Measurements from ENCODE around the gene EXOC6B. TPM values are rescaled to one million over a fixed set of nuclear protein-coding genes. Genes with fewer than 3 reads are reported as not detected.
"Not testable (repeated sequence)": the region's sequence is repeated elsewhere in the genome, so short reads cannot be mapped to it uniquely, and the experiment has no call there.

Gene EXOC6B
- total RNA-seq, 1 donor from 2014 or later = 104 TPM

GRCh38 chr2:72544554-72544953, 281.3 kb downstream of the EXOC6B start:
- no peak for DNase-seq (ENCODE audit: low spot score in 2 of 2, unreplicated experiment in 2 of 2)
- Mint-ChIP-seq H3K9me3 (peaks cover 17% of the 10 kb centered on the region), H3K36me3 (peaks cover 20% of the 10 kb centered on the region), H3K4me1 (peaks cover 63% of the 10 kb centered on the region), H3K27ac (peak overlapping the region; percentile 92), H3K27me3 (ENCODE audit: low read depth) (no peaks in the 10 kb centered on the region), H3K4me3 (no peak overlapping the region)
- TF ChIP-seq, protein P1, sequence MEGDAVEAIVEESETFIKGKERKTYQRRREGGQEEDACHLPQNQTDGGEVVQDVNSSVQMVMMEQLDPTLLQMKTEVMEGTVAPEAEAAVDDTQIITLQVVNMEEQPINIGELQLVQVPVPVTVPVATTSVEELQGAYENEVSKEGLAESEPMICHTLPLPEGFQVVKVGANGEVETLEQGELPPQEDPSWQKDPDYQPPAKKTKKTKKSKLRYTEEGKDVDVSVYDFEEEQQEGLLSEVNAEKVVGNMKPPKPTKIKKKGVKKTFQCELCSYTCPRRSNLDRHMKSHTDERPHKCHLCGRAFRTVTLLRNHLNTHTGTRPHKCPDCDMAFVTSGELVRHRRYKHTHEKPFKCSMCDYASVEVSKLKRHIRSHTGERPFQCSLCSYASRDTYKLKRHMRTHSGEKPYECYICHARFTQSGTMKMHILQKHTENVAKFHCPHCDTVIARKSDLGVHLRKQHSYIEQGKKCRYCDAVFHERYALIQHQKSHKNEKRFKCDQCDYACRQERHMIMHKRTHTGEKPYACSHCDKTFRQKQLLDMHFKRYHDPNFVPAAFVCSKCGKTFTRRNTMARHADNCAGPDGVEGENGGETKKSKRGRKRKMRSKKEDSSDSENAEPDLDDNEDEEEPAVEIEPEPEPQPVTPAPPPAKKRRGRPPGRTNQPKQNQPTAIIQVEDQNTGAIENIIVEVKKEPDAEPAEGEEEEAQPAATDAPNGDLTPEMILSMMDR (IDR thresholded peaks at IDR 0.05; ENCODE audit: unreplicated experiment) = no peak

DNA sequence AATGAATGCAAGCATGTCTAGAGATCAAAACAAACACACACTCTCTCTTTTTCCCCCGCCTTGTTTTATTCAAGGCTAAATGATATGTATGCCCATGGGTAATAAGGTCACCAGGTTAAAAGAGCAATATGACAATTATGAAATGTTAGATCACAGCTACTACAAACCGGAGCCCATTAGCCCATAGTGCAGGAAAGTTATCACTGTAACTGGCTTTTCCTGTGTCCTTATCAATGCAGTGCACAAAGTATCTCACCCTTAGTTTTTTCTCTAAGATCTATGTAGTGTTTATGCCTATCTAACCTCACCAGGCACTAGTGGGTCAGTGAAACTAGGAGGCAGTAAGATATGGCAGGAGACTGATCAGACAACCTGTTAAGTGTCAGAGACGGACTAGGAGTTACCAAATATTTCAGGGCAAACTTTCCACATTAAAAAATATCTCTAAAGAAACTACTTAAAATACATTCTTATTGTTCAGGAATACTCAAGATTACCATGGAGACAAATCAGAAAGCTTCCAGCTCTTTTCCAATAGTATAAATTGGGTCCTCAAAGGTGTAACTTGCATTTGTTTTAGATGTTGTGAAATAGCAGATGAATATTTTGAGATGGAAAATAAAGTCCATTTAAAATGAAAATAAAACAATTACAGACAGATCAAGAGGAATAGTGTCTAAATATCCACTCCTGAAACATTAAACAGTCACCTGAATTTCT, 282.2 kb downstream of the EXOC6B start:
- H3K36me3 Mint-ChIP-seq = peaks cover 18% of the 10 kb centered on the region
- no peak overlapping the region for H3K4me3 Mint-ChIP-seq
- H3K4me1 Mint-ChIP-seq = peaks cover 66% of the 10 kb centered on the region
- TF ChIP-seq, protein P1 (IDR thresholded peaks at IDR 0.05; ENCODE audit: unreplicated experiment) = no peak
- no peak for DNase-seq (ENCODE audit: low spot score in 2 of 2, unreplicated experiment in 2 of 2)
- H3K27ac Mint-ChIP-seq = peak overlapping the region; percentile 92
- H3K9me3 Mint-ChIP-seq = peaks cover 10% of the 10 kb centered on the region
- H3K27me3 Mint-ChIP-seq (ENCODE audit: low read depth) = no peaks in the 10 kb centered on the region

DNA sequence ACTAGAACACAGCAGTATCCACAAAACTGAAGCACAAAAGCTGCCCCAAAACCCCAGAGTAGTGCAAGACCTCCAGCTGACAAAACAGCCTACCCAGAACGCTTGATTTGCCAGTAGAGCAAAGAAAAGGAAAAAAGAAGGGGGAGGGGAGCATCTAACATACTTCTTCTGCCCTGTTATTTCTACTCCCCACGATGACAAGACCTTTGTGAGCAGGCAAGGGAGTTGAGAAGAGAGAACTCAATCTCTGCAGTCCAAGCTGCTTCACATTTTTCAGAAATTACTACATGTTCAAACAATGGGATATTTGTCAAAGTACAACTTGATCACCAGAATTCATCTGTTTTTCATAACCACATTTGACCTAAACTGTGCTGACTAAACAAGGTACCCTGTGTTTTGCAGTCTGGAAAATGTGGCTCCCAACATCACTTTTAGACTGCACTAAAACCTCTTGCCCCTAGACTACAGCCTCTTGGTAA, 286.7 kb downstream of the EXOC6B start:
- no peaks in the 10 kb centered on the region for H3K27me3 Mint-ChIP-seq (ENCODE audit: low read depth)
- TF ChIP-seq, protein P1 (IDR thresholded peaks at IDR 0.05; ENCODE audit: unreplicated experiment) = no peak
- H3K36me3 Mint-ChIP-seq = peaks cover 20% of the 10 kb centered on the region
- H3K4me1 Mint-ChIP-seq = peaks cover 53% of the 10 kb centered on the region
- no peak overlapping the region for H3K4me3 Mint-ChIP-seq
- peak overlapping the region; percentile 85 for H3K27ac Mint-ChIP-seq
- H3K9me3 Mint-ChIP-seq = peaks cover 10% of the 10 kb centered on the region
- DNase-seq (ENCODE audit: low spot score in 2 of 2, unreplicated experiment in 2 of 2) = no peak

DNA sequence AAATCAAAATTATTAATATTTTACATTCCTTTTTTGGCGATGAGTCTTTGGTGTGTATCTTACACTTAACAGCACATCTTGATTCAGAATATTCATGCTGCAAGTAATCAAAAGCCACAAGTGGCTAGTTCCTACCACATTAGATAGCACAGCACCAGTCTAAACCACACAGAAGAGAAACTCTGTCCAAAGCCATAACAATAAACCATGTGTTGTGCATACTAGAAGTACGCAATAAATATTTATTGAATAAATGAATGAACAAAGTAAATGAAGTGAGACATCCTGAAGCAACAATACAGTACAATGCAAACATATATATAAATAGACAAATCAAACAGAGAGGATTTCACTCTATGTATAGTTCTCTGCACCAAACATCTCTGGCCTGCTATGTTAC, 287.3 kb downstream of the EXOC6B start:
- no peak for DNase-seq (ENCODE audit: low spot score in 2 of 2, unreplicated experiment in 2 of 2)
- H3K36me3 Mint-ChIP-seq = peaks cover 20% of the 10 kb centered on the region
- H3K9me3 Mint-ChIP-seq = peaks cover 10% of the 10 kb centered on the region
- peaks cover 53% of the 10 kb centered on the region for H3K4me1 Mint-ChIP-seq
- TF ChIP-seq, protein P1 (IDR thresholded peaks at IDR 0.05; ENCODE audit: unreplicated experiment) = no peak
- H3K27ac Mint-ChIP-seq = peak overlapping the region; percentile 85
- H3K27me3 Mint-ChIP-seq (ENCODE audit: low read depth) = no peaks in the 10 kb centered on the region
- H3K4me3 Mint-ChIP-seq = no peak overlapping the region

DNA sequence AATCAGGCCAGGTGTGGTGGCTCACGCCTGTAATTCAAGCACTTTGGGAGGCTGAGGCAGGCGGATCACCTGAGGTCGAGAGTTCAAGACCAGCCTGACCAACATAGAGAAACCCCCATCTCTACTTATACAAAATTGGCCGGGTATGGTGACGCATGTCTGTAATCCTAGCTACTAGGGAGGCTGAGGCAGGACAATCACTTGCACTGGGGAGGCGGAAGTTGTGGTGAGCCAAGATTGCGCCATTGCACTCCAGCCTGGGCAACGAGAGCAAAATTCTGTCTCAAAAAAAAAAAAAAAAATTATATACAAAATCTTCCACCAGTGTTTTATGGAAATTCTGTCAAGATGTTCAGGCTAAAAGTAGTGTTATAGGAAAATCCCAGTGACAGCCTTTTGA, 290.2 kb downstream of the EXOC6B start:
- Mint-ChIP-seq H3K4me1 (peaks cover 41% of the 10 kb centered on the region), H3K36me3 (peaks cover 12% of the 10 kb centered on the region)
- H3K27ac Mint-ChIP-seq; H3K9me3 Mint-ChIP-seq; DNase-seq (ENCODE audit: low spot score in 2 of 2, unreplicated experiment in 2 of 2); H3K4me3 Mint-ChIP-seq; H3K27me3 Mint-ChIP-seq (ENCODE audit: low read depth): not testable (repeated sequence)

GRCh38 chr2:72533765-72534164, 292.1 kb downstream of the EXOC6B start:
- Mint-ChIP-seq H3K4me1 (peaks cover 40% of the 10 kb centered on the region), H3K36me3 (peaks cover 7% of the 10 kb centered on the region), H3K9me3 (peaks cover 4% of the 10 kb centered on the region), H3K27me3 (ENCODE audit: low read depth) (no peaks in the 10 kb centered on the region), H3K4me3 (no peak overlapping the region), H3K27ac (peak overlapping the region; percentile 96)
- TF ChIP-seq, protein P1 (IDR thresholded peaks at IDR 0.05; ENCODE audit: unreplicated experiment) = no peak
- no peak for DNase-seq (ENCODE audit: low spot score in 2 of 2, unreplicated experiment in 2 of 2)
